Panc1 (cell line): ENCODE results near the gene GSTM5.

Experiments used
- TCF7L2 ChIP-seq: IDR thresholded peaks from 2 replicates; pipeline ENCODE4 v1.6.1; 2011; ENCODE audit warnings: mild to moderate bottlenecking, low read depth, low read length, inconsistent platforms
- TF ChIP-seq, protein P1 (sequence below): fragments of 450-650 bp; IDR thresholded peaks from 2 replicates; pipeline ENCODE4 v1.5.1; 2017; ENCODE audit warnings: mild to moderate bottlenecking

DNA sequence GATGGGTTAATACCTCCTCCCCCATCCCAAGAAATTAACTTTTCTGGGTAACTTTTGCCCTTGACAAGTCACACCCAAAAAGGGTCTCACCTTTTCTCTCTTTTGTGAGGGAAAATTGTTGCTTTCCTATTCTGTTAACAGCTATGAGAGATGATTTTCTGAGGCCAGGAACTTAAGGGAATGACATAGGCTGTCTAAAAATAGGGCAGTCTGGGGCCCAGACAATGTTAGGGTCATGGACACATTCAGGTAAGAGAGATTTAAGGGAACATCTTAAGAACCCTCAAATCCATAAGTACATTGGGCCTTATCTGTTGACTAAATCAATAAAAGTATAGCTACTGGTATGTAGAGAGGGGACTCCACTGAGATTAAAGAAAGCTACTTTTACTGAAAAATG, 37.2 kb downstream of the GSTM5 start:
- TF ChIP-seq, protein P1, sequence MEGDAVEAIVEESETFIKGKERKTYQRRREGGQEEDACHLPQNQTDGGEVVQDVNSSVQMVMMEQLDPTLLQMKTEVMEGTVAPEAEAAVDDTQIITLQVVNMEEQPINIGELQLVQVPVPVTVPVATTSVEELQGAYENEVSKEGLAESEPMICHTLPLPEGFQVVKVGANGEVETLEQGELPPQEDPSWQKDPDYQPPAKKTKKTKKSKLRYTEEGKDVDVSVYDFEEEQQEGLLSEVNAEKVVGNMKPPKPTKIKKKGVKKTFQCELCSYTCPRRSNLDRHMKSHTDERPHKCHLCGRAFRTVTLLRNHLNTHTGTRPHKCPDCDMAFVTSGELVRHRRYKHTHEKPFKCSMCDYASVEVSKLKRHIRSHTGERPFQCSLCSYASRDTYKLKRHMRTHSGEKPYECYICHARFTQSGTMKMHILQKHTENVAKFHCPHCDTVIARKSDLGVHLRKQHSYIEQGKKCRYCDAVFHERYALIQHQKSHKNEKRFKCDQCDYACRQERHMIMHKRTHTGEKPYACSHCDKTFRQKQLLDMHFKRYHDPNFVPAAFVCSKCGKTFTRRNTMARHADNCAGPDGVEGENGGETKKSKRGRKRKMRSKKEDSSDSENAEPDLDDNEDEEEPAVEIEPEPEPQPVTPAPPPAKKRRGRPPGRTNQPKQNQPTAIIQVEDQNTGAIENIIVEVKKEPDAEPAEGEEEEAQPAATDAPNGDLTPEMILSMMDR, result no peak
- no peak for TF ChIP-seq TCF7L2
